BLaER1 (cell line): ENCODE measurements around the gene AGR2.

Experiments used
- H3K27ac ChIP-seq: shearing (Covaris generic); formaldehyde crosslinking; 2 replicates; pipeline ENCODE4 v1.8.1; 2022
- H3K27me3 ChIP-seq: shearing (Covaris generic); formaldehyde crosslinking; 2 replicates; pipeline ENCODE4 v1.8.1; 2022
- H3K36me3 ChIP-seq: shearing (Covaris generic); formaldehyde crosslinking; 2 replicates; pipeline ENCODE4 v1.8.1; 2022
- H3K4me1 ChIP-seq: shearing (Covaris generic); formaldehyde crosslinking; 2 replicates; pipeline ENCODE4 v1.8.1; 2022
- H3K4me2 ChIP-seq: shearing (Covaris generic); formaldehyde crosslinking; 2 replicates; pipeline ENCODE4 v1.8.1; 2022
- H3K4me3 ChIP-seq: shearing (Covaris generic); formaldehyde crosslinking; 2 replicates; pipeline ENCODE4 v1.8.1; 2022
- H3K9ac ChIP-seq: shearing (Covaris generic); formaldehyde crosslinking; 2 replicates; pipeline ENCODE4 v1.8.1; 2022
- H3K9me3 ChIP-seq: shearing (Covaris generic); formaldehyde crosslinking; 2 replicates; pipeline ENCODE4 v1.8.1; 2022
- H4K20me1 ChIP-seq: shearing (Covaris generic); formaldehyde crosslinking; 2 replicates; pipeline ENCODE4 v1.8.1; 2022
- Cebpa-rat ChIP-seq: shearing (Covaris generic); IDR thresholded peaks from 2 replicates; pipeline ENCODE4 v1.8.1; 2022

Gene AGR2

GRCh38 chr7:16815001-16815400 is 10.2 kb upstream of the AGR2 start:
- Histone ChIP-seq H3K4me2 (no peak overlapping the region), H3K27me3 (no peaks in the 10 kb centered on the region), H3K27ac (no peak overlapping the region), H3K36me3 (no peaks in the 10 kb centered on the region), H4K20me1 (no peaks in the 10 kb centered on the region), H3K9me3 (no peaks in the 10 kb centered on the region), H3K4me3 (no peak overlapping the region), H3K9ac (no peak overlapping the region), H3K4me1 (0 out of 2 replicates have a peak, but pooled peaks cover 6% of the 10 kb centered on the region)
- no peak for TF ChIP-seq Cebpa-rat

DNA sequence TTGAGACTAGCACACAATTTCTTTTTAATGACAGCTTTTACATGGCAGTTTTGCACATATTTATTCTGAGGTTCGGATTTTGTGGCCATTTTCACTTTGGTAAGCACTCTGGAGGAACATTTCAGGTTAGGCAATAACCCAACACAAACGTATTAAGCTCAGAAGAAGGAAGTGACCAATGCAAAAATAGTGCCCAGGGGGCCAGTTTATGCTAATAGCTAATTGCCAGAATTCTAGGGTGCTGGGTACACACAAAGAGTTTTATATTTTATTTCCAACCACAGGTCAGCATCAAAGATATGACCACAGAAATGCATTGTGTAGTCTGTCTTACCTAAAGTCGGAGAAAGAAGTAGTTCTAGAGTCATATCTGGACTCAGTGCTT is 8.4 kb upstream of the AGR2 start:
- Histone ChIP-seq H3K4me1 (0 out of 2 replicates have a peak, but pooled peaks cover 6% of the 10 kb centered on the region), H3K27me3 (no peaks in the 10 kb centered on the region), H3K9ac (no peak overlapping the region), H3K9me3 (no peaks in the 10 kb centered on the region), H4K20me1 (no peaks in the 10 kb centered on the region), H3K4me3 (no peak overlapping the region), H3K4me2 (no peak overlapping the region), H3K36me3 (no peaks in the 10 kb centered on the region), H3K27ac (no peak overlapping the region)
- TF ChIP-seq Cebpa-rat: no peak

- Histone ChIP-seq H3K27ac (no peak overlapping the region), H3K9me3 (no peaks in the 10 kb centered on the region), H4K20me1 (no peaks in the 10 kb centered on the region), H3K4me2 (no peak overlapping the region), H3K9ac (no peak overlapping the region), H3K36me3 (no peaks in the 10 kb centered on the region), H3K4me3 (no peak overlapping the region), H3K4me1 (0 out of 2 replicates have a peak, but pooled peaks cover 6% of the 10 kb centered on the region), H3K27me3 (no peaks in the 10 kb centered on the region)
- no peak for TF ChIP-seq Cebpa-rat
These were observed 7.9 kb upstream of the AGR2 start for GRCh38 chr7:16812542-16813231.

DNA sequence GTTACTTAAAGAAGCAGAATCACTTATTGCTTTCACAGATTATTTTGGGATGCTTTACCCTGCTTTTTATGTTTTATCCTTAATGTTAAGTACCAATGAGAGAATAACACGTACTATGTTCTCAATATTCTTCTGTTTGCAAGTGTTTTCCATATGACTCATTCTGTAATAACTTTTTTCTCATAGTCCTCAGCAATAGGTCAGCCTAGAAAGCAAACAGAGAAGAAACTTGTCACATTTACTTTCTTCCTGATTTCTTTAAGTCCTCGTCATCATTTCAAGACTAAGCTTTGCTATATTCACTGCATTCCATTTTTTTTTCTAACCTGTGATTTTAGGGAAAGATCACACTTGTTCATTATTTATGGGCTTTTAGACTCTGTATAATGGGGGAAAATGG is 6.8 kb upstream of the AGR2 start:
- Histone ChIP-seq H3K9ac (no peak overlapping the region), H3K27me3 (no peaks in the 10 kb centered on the region), H3K4me2 (no peak overlapping the region), H3K4me3 (no peak overlapping the region), H3K4me1 (0 out of 2 replicates have a peak, but pooled peaks cover 2% of the 10 kb centered on the region), H3K9me3 (no peaks in the 10 kb centered on the region), H3K27ac (no peak overlapping the region), H4K20me1 (no peaks in the 10 kb centered on the region), H3K36me3 (no peaks in the 10 kb centered on the region)
- TF ChIP-seq Cebpa-rat: no peak

DNA sequence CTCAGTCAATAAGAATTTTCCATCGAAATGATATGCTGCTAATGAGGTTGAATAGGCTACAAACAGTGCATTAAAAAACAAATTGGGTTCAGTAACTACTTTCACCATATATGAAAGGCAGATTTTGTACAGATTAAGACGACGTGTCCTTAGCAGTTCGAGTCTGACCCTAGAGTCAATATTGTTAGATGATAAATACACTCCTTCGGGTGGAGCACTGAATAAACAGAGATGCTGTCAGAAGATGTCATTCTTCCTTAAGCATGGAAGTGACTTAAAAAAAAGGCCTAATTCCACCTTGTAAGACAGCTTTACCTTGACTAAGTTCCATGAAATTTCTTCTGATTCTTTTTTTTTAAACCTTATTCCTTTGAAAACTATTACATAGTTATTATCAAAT is 5.8 kb upstream of the AGR2 start:
- Histone ChIP-seq H3K27ac (no peak overlapping the region), H3K36me3 (no peaks in the 10 kb centered on the region), H3K4me2 (no peak overlapping the region), H3K9ac (no peak overlapping the region), H3K27me3 (no peaks in the 10 kb centered on the region), H3K4me3 (no peak overlapping the region), H3K4me1 (no peaks in the 10 kb centered on the region), H4K20me1 (no peaks in the 10 kb centered on the region), H3K9me3 (no peaks in the 10 kb centered on the region)
- TF ChIP-seq Cebpa-rat: no peak

DNA sequence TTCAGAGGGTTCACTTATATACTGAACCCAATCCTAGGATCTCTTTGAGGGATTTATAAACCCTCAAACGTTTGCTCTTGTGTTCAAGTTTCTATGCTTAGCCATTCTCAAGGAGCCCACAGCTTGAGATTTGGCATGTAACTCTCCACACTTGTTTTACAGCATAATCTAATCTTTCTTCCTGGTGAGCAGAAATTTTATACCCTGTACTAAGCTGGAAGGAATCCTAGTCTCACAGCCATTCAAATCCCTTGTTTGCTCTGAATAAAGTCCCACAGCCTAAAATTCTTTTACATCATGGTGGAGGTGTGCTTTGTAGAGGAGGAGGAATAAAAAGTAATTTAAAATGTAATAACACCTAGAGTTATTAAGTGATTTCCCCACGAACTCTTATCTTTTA is 5.3 kb upstream of the AGR2 start:
- H3K4me3 ChIP-seq: no peak overlapping the region
- H3K4me1 ChIP-seq: no peaks in the 10 kb centered on the region
- no peak overlapping the region for H3K4me2 ChIP-seq
- no peaks in the 10 kb centered on the region for H3K27me3 ChIP-seq
- no peak for TF ChIP-seq Cebpa-rat
- no peak overlapping the region for H3K27ac ChIP-seq
- H4K20me1 ChIP-seq: no peaks in the 10 kb centered on the region
- no peaks in the 10 kb centered on the region for H3K9me3 ChIP-seq
- no peaks in the 10 kb centered on the region for H3K36me3 ChIP-seq
- no peak overlapping the region for H3K9ac ChIP-seq

GRCh38 chr7:16805441-16805840 is 642 bp upstream of the AGR2 start:
- Histone ChIP-seq H4K20me1 (no peaks in the 10 kb centered on the region), H3K9me3 (no peaks in the 10 kb centered on the region), H3K4me3 (no peak overlapping the region), H3K27ac (no peak overlapping the region), H3K4me2 (no peak overlapping the region), H3K9ac (no peak overlapping the region), H3K36me3 (no peaks in the 10 kb centered on the region), H3K4me1 (no peaks in the 10 kb centered on the region), H3K27me3 (no peaks in the 10 kb centered on the region)
- TF ChIP-seq Cebpa-rat: no peak

DNA sequence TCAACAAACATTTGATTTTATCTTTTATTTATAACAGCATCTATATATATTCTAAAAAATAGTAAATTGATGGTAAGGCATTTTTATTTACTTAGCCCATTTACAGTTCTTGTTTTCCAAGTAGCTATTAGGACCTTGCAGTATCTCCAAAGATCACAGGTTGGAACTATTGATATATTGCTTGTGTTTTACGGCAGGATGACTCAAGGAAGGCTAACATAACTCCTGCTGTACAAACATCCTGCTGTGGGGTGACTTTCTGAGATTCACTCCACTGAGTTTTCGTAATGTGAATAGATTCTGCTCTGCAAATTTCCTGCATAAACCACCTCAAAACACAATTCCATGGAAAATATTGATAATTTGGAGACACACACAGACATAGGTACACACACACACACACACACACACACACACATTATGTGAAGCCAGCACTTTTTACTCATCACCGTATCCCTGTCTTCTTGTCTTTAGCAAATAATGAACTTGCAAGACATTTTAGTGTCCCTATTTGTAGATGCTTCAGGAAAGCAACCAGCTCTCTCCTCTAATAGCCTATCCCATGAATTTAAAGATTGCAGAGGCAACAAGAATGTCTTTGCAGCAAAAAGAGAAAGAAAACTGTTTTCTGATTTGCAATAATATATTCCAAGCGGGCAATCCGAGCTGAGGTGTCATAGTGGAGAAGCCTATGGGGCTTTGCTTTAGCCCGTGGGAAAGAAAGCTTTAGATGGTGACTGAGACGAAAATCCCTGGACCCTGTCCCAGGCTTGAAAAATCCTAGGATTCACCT is 722 bp downstream of the AGR2 start:
- Histone ChIP-seq H3K4me2 (no peak overlapping the region), H3K36me3 (no peaks in the 10 kb centered on the region), H3K9me3 (no peaks in the 10 kb centered on the region), H3K27me3 (no peaks in the 10 kb centered on the region), H3K9ac (no peak overlapping the region), H4K20me1 (no peaks in the 10 kb centered on the region), H3K27ac (no peak overlapping the region), H3K4me3 (no peak overlapping the region), H3K4me1 (no peaks in the 10 kb centered on the region)
- TF ChIP-seq Cebpa-rat: no peak

- Histone ChIP-seq H3K27me3 (no peaks in the 10 kb centered on the region), H3K9ac (no peak overlapping the region), H3K36me3 (no peaks in the 10 kb centered on the region), H3K4me3 (no peak overlapping the region), H3K9me3 (no peaks in the 10 kb centered on the region), H3K27ac (no peak overlapping the region), H4K20me1 (no peaks in the 10 kb centered on the region), H3K4me2 (no peak overlapping the region), H3K4me1 (no peaks in the 10 kb centered on the region)
- no peak for TF ChIP-seq Cebpa-rat
These were observed 1.7 kb downstream of the AGR2 start for GRCh38 chr7:16803125-16803524.

DNA sequence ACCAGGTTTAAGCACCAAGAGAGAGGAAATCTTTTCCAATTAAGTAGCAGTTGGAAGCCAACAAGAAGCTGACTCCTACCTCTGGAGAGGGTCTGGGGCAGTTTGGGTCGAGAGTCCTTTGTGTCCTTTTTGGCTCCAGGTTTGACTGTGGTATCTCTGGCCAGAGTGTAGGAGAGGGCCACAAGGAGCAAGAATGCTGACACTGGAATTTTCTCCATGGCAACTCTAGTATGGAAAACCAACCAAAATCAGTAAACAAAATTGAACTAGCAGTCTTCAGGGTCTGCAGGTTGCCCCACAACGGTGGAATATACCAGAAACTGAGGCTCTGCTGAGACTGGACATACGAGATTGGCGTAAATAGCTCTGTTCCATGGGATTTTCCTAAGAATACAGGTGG is 3.2 kb downstream of the AGR2 start:
- Histone ChIP-seq H3K9ac (no peak overlapping the region), H3K36me3 (no peaks in the 10 kb centered on the region), H4K20me1 (no peaks in the 10 kb centered on the region), H3K27me3 (no peaks in the 10 kb centered on the region), H3K9me3 (no peaks in the 10 kb centered on the region), H3K4me1 (no peaks in the 10 kb centered on the region), H3K27ac (no peak overlapping the region), H3K4me2 (no peak overlapping the region), H3K4me3 (no peak overlapping the region)
- no peak for TF ChIP-seq Cebpa-rat
